ENCODE results near the gene IQCE. TPM values are rescaled to one million over a fixed set of nuclear protein-coding genes. Genes with fewer than 3 reads are reported as not detected.

IQCE gene
- total RNA-seq, 6 experiments from 2014 or later, result 3.7 to 7.0 (median 4.0) TPM

GRCh38 chr7:2601065-2601464, 42.3 kb downstream of the IQCE start:
- Histone ChIP-seq H3K4me1 (no peaks in the 10 kb centered on the region), H3K27me3 (no peaks in the 10 kb centered on the region), H3K36me3 (peaks cover 0 to 6% (median under 1%) of the 10 kb centered on the region in 4 donors), H3K4me3 (no peak overlapping the region), H3K9me3 (no peaks in the 10 kb centered on the region), H3K27ac (no peak overlapping the region)
- TF ChIP-seq CTCF (IDR thresholded peaks at IDR 0.05) (no peak), POLR2A (IDR thresholded peaks at IDR 0.05) (no peak)
- intact Hi-C loops (cut with DNase I), result no loop called here
- ATAC-seq, result no peak
- WGBS (ENCODE audit: insufficient coverage, low coverage, low lambda C conversion rate, missing lambda C conversion rate), result 59% methylated on average over 6 of the region's 9 CpGs
- no peak for DNase-seq

DNA sequence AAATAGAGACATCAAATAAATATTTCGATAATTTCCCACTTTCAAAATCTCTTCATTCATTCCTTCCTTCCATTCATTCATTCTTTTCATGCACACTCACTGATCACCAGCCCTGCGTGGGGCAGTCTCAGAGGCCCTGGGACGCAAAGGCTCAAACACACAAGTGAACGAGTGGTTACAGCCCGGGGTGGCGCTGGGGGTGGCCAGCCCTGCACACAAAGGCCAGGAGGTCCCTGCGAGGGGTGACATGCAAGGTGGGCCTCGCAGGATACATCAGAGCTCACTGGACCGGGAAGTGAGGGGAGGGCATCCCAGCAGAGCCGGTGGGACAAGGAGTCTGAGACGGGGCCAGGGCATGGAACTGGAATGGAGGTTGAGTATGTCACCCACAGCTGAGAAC, 43.1 kb downstream of the IQCE start:
- Histone ChIP-seq H3K4me1 (no peaks in the 10 kb centered on the region), H3K9me3 (no peaks in the 10 kb centered on the region), H3K36me3 (peaks cover 0 to 6% (median under 1%) of the 10 kb centered on the region in 4 donors), H3K27ac (no peak overlapping the region), H3K4me3 (no peak overlapping the region), H3K27me3 (no peaks in the 10 kb centered on the region)
- ATAC-seq, result no peak
- intact Hi-C loops (cut with DNase I), result no loop called here
- no peak for DNase-seq
- no peak for TF ChIP-seq CTCF (IDR thresholded peaks at IDR 0.05)
- WGBS (ENCODE audit: insufficient coverage, low coverage, low lambda C conversion rate, missing lambda C conversion rate), result 83% methylated on average over 7 of the region's 11 CpGs

DNA sequence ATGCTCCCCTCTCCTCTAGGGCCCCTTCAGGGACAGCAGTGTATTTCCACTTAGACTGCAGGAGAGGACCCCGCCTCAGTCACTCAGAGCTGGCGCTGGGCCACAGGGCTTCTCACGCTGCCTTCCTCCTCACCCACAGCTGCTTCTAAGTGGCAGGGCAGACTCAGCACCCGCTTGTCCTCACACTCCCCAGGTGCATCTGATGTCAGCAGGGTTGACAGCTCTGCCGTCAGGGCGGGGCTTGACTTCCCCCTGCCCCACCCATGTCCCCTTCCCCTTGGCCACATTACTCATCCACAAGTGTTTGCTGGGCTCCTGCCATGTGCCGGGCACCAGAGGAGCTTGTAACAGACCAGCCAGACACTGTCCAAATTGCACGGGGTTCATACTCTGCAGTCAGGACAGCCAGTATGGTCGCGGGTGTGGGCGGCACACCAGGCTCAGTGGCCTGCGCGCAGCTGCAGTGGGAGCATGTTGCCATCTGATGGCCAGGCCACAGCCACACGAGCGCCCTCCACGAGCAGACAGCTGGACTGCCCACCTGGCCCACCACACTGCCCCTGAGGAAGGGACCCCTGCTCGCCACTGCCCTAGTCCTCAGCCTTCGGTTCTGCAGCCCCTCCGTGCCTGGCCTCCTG, 43.7 kb downstream of the IQCE start:
- DNase-seq (no peak), ATAC-seq (no peak)
- TF ChIP-seq POLR2A (IDR thresholded peaks at IDR 0.05) (no peak), CTCF (IDR thresholded peaks at IDR 0.05) (no peak)
- Histone ChIP-seq H3K9me3 (no peaks in the 10 kb centered on the region), H3K36me3 (peaks cover 0 to 6% (median under 1%) of the 10 kb centered on the region in 4 donors), H3K27ac (no peak overlapping the region), H3K4me1 (no peaks in the 10 kb centered on the region), H3K27me3 (no peaks in the 10 kb centered on the region), H3K4me3 (no peak overlapping the region)
- intact Hi-C loops (cut with DNase I), result no loop called here
- 100% methylated on average over 1 of the region's 19 CpGs for WGBS (ENCODE audit: insufficient coverage, low coverage, low lambda C conversion rate, missing lambda C conversion rate)

DNA sequence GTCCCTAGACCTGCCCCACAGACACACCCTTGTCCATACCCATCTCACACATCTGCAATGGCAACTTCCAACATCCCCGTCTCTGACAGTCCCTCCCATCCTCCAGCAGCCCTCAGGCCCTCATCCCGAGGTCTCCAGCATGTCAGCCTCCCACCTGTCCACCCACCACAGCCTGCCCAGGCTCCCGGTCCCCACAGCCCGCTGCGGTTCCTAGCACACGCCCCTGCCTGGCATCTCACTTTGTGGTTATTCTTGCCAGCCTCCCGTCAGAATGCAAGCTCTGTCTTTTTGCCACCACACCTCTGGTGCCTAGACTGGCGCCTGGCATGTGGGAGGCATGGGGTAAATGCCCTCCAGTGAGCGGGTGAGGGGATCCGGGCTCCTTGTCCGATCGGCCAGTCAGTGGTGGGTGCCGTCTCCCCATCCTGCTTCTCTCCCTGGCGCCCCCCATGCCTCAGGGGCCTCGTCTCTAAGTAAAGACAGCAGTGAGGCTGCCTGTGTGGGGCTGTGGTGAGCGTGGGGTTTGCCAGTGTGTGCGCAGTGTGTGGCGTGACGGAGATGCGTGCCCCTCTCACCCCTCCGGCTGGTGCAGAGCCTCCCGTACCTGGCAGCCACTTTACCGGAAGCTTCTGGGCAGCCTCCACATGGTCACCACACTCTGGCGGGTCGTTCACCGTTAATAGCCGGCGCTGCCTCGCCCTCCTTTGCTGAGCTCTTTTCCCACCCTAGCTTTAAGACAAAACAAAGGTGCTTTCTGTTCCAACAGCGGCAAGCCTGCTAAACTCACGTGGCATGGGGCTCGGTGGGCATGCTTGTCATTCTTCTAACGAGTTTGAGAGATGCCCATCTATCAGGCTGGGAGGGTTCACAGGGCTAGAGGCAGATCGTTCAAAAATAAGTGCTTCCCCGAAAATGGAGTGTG, 44.5 kb downstream of the IQCE start:
- ATAC-seq (no peak), DNase-seq (no peak)
- peaks cover 0 to 6% (median under 1%) of the 10 kb centered on the region in 4 donors for H3K36me3 ChIP-seq

More for the DNA sequence above, 44.5 kb downstream of the IQCE start:
- Histone ChIP-seq H3K27me3 (no peaks in the 10 kb centered on the region), H3K27ac (no peak overlapping the region), H3K4me3 (no peak overlapping the region), H3K4me1 (peaks cover 0 to 1% (median 0%) of the 10 kb centered on the region in 4 donors), H3K9me3 (no peaks in the 10 kb centered on the region)
- intact Hi-C loops (cut with DNase I), result no loop called here
- TF ChIP-seq POLR2A (IDR thresholded peaks at IDR 0.05) (no peak), CTCF (IDR thresholded peaks at IDR 0.05) (no peak)
- 88% methylated on average over 10 of the region's 35 CpGs for WGBS (ENCODE audit: insufficient coverage, low coverage, low lambda C conversion rate, missing lambda C conversion rate)
